Measurements from ENCODE around the gene DENND1B.
"Not testable (repeated sequence)": the region's sequence is repeated elsewhere in the genome, so short reads cannot be mapped to it uniquely, and the experiment has no call there.

DENND1B gene

GRCh38 chr1:197768014-197768805 is 7.1 kb downstream of the DENND1B start:
- H3K4me3 ChIP-seq (ENCODE audit: low read length): no peak overlapping the region
- no peak for TF ChIP-seq CTCF (conservative IDR thresholded peaks at IDR 0.05; ENCODE audit: low read length)
- no peak for DNase-seq (ENCODE audit: low read depth)

DNA sequence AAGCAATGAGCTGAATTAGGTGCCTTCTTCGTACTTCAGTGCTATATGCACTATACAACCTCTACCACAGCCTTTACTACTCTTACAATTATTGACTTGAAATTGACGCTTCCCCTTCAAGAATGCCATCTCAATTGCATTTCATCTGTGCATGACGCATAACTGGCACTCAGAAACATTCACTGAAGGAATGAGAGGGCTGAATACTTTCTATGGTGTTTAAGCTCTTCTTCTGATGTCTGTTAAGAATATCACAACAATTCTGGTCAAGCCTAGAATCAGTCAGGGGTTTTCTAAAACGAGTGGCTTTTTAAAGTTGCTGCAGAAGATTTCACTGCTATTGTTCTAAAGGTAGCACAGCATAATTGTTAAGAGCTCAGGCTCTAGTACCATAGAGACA is 11.5 kb downstream of the DENND1B start:
- DNase-seq (ENCODE audit: low read depth): no peak
- no peak overlapping the region for H3K4me3 ChIP-seq (ENCODE audit: low read length)
- TF ChIP-seq CTCF (conservative IDR thresholded peaks at IDR 0.05; ENCODE audit: low read length): no peak

DNA sequence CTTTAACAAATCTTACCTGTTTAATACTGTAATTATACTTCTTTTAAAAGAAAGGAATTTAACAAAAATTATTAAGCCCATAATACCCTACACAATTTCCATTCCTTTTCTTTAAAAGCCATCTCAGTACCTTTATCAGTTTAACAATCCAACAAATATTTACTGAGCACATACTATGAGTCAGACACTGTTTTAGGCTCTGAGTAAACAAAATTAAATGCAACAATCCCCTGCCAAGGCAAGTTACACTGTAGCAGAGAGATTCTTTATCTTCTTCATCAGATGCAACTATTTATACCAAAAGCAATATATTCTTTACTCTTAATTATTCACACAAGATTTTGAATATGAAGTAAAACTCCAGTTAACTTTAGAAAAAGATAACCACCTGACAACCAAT is 12.0 kb downstream of the DENND1B start:
- DNase-seq (ENCODE audit: low read depth): no peak
- H3K4me3 ChIP-seq (ENCODE audit: low read length): no peak overlapping the region
- TF ChIP-seq CTCF (conservative IDR thresholded peaks at IDR 0.05; ENCODE audit: low read length): no peak

DNA sequence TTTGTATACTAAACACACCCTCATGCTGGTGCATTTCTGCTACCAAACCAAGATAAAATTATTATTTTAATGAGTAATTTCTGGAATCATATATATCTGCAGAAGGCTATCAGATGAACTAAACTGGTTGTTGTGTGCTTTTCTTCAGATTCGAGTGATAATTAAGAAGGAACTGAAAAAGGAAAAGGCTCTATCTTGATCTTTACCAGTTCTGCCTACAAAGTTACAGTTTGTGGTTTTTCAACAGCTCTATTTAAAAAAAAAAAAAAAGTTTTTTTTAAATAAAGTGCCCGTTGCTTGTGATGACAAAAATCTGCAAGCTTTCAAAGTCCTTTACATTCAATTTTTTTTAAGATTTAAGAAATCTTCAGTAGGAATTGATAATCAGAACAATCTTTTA is 13.6 kb downstream of the DENND1B start:
- TF ChIP-seq CTCF (conservative IDR thresholded peaks at IDR 0.05; ENCODE audit: low read length): no peak
- no peak for DNase-seq (ENCODE audit: low read depth)
- no peak overlapping the region for H3K4me3 ChIP-seq (ENCODE audit: low read length)

- not testable (repeated sequence) for H3K4me3 ChIP-seq (ENCODE audit: low read length); DNase-seq (ENCODE audit: low read depth)
These were observed 19.7 kb downstream of the DENND1B start for GRCh38 chr1:197755553-197755952.

- not testable (repeated sequence) for H3K4me3 ChIP-seq (ENCODE audit: low read length); DNase-seq (ENCODE audit: low read depth)
These were observed 22.6 kb downstream of the DENND1B start for GRCh38 chr1:197752652-197753164.

DNA sequence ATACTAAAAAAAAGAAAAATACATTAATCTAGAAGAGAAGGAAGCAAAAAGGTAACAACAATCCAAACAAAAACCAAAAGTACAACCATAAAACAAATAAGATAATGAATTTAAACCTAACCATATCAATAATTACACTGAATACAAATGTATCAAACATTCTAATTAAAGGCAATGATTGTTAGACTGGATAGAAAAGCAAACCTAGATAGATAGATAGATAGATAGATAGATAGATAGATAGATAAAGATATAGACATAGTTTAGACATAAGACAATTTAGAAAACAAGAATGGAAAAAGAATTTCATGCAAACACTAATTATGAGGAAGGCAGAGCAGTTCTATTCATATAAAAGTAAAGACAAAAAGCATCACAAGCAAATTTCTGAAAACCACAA is 24.9 kb downstream of the DENND1B start:
- no peak overlapping the region for H3K4me3 ChIP-seq (ENCODE audit: low read length)
- no peak for TF ChIP-seq CTCF (conservative IDR thresholded peaks at IDR 0.05; ENCODE audit: low read length)
- DNase-seq (ENCODE audit: low read depth): no peak

DNA sequence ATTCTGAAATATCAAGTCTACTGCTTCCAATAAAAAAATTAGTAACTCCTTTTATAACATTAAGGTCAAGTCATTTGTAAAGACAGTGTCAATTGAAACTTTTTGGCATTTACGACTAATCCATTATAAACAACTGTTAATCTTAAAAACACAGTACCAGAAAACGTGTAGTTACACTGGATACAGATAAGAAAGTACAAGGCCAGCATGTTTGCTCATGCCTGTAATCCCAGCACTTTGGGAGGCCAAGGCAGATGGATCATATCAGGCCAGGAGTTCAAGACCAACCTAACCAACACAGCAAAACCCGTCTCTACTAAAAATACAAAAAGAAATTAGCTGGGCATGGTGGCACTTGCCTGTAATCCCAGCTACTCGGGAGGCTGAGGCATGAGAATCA is 29.4 kb downstream of the DENND1B start:
- no peak overlapping the region for H3K4me3 ChIP-seq (ENCODE audit: low read length)
- DNase-seq (ENCODE audit: low read depth): no peak
- no peak for TF ChIP-seq CTCF (conservative IDR thresholded peaks at IDR 0.05; ENCODE audit: low read length)
